ENCODE data around the gene RGS19.
A peak's percentile ranks its signal among the peaks of the same experiment; 100 is the strongest.

Gene RGS19

DNA sequence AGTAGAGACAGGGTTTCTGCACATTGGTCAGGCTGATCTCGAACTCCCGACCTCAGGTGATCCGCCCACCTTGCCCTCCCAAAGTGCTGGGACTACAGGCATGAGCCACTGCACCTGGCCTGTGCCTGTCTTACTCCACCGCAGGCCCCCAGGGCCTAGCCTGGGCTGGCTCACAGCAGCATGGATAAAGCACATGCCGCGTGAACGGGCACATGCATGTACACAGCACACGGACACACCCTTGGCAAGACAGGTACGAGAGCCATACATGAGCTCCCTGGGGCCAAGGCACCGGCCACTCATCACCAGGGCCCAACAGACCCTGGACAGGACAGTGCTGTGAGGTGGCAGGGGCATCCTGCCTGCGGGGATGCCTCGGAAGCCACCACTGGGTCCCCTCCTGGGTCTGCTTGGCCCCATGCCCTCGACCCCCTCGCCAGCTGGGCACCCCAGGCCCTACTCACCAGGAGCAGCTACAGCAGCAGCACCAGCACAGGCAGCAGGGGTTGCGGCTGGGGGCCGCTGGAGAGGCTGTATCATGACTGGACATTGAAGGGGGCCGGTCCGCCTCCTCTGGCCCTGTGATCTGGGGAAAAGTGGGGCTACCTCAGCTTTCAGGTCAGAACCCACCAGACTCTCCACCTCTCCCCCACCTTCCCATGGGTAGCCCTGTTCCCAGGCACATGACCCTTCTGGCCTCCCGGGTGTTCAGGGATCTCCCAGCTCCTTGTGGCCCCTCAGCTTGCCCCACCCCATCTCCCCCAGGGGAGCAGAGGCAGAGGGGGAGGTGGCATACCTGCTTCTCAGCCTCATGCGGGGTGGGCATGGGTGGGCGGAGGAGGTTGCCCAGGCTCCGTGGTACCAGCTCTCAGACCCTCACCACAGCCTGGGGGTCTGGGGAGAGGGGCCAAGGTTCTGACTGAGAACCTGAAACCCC, 3.0 kb downstream of the RGS19 start:
- no peak for DNase-seq

GRCh38 chr20:64075556-64075955, 3.8 kb downstream of the RGS19 start:
- DNase-seq, result no peak

DNA sequence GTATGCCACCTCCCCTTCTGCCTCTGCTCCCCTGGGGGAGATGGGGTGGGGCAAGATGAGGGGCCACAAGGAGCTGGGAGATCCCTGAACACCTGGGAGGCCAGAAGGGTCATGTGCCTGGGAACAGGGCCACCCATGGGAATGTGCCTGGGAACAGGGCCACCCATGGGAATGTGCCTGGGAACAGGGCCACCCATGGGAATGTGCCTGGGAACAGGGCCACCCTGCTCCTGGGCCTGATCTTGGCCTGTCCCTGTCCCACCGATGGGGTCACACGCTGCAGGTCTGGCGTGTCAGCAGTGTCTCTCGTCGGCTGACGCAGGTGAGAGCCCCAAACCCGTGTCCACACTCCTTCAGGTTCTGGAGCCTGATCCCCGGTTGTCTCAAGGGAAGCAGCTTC, 4.4 kb downstream of the RGS19 start:
- DNase-seq, result no peak

- DNase-seq, result no peak
Measured at GRCh38 chr20:64074184-64074789, 5.0 kb downstream of the RGS19 start.

GRCh38 chr20:64073476-64074183, 5.7 kb downstream of the RGS19 start:
- DNase-seq, result no peak

- no peak for DNase-seq
Measured at GRCh38 chr20:64072498-64073063, 6.7 kb downstream of the RGS19 start.

DNA sequence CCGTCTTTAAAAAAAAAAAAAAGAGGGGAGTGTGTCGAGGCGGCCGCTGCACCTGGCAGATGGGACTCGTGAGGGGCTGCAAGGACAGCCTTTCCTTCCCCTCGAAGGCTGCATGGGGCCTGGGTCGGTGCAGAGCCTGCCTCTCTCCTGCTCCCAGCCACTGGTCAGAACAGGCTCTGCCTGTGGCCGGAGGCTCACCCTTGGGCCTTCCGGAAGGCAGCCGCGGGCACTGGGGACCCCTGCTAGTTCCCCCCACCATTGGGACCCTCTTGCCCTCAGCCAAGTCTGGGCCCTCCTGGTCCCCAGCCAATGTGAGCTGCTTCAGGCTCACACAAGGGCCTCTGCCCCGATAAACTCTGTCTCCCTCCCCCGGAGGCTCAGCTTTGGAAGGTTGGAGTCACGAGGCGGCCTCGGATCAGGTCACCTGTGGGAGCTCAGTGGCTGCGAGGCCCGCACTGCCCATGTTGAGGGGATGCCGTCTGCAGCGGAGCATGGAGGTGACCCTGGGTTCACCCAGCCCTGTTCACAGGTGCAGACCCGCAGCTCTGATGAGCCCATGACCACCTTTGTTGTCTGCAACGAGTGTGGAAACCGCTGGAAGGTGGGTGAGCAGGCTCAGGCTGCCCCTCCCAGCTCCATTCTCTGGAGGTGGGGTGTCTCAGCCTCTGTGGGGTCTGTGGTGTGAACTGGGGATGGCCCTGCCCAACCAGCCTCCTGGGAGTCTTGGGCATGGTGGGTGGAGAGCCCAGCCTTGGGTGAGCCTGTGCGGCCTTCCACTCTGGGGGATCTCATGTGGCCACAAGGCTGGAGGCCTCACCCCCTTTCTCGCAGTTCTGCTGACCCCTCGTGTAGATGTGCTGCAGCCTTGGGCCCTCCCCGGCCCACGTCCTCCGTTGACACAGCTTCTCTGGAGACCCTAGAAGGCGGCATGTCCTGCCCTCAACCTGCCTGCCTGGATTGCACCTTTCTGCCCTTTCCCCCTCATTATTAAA, 7.7 kb downstream of the RGS19 start:
- DNase-seq, result no peak

- no peak for DNase-seq
Measured at GRCh38 chr20:64070244-64070993, 8.9 kb downstream of the RGS19 start.

DNA sequence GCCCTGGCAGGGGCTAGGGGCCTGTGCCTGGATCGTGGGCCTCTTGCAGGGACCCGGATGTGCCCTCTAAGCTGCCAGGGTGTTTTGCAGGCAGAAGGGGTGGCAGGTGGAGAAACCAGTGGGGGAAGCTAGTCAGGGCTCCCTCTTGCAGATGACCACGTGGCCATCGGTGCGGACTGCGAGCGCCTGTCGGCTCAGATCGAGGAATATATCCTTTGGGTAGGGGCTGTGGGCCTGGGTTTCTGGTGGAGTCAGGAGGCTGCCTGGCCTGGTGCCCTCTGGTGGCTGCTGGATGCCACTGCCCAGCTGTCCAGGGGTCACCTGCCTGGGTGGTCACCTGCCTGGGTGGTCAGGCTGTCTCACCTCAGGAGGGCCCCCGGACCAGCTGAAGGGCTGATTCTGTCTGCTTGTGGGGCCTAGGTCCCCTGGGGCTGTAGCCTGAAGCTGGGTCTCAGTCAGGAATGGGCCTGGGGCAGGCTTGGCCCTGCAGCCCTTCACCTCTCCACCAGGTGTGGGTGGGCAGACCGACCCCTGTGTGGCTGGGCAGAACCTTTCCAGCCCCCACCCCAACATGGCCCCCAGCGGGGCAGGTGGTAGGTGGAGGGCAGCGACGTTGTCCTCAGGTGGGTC, 9.6 kb downstream of the RGS19 start:
- peak; percentile 39 for DNase-seq

DNA sequence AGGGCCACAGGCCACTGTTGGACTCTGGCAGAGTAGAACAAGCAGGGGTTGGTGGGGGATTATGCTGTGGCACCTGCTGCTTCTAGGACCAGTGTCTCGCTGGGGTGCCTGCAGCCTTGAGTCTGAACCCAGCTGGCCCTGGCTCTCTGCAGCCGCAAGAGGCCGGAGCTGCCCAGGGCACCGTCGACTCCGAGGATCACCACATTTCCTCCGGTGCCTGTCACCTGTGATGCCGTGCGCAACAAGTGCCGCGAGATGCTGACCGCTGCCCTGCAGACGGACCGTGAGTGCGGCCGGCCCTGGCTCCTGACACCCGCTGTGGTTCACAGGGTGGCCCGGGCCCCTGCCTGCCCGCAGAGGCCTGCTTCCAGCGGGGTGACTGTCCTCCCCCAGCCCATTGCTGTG, 10.1 kb downstream of the RGS19 start:
- DNase-seq, result no peak

GRCh38 chr20:64068386-64069208, 10.7 kb downstream of the RGS19 start:
- no peak for DNase-seq

DNA sequence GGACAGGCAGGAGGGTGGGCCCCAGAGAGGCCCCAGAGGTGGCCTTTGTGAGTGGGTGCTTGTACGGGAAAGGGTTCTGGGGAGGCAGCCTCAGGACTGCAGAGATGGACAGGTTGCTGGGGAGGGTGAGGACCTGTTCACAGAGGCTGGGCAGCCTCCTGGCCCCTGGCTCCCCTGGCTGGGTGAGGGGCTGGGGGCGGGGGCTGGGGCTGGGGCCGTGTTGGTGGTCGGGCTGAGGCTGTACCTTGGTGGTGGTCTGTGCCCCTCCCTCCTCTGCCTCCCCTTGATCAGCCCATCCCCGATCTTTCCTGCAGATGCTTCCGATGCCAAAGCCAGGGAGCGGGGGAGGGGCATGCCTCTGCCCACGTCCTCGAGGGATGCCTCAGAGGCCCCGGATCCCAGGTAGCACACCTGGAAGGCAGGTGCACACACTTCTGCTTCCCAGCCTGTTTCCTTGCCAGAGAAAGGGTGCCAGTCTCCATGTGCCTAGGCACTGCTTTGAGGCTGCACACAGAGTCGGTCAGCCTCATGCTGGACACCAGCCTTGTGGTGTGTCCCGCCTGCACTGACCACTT, 11.5 kb downstream of the RGS19 start:
- no peak for DNase-seq

DNA sequence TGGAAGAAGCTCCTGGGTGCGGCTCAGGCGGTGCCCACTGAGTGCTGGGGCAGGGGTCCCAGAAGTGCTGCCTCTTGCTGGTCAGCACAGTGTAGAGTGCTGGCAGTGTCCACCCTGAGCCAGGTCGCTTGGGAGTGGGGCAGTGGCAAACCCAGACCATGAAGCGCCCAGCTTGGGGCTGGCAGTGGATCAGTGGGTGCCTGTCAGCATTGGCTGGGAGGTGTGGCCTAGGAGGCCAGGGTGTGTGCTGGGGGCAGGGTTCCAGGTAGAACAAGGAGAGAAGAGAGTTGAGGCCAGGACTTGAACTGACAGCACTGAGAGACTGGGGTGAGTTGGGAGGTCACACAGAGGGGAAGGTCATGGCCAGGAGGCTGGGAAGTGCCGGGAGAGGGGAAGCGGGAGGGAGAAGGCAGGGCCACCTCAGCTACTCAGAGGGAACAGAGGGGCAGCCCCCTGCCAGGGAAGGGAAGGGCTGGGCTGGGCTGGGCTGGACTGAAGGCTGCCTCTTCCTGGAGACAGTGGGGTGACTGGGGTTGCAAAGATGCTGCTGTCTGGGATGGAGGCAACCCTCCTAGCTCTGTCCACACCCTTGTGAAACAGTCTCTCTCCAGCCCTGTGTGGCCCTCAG, 12.2 kb downstream of the RGS19 start:
- no peak for DNase-seq

DNA sequence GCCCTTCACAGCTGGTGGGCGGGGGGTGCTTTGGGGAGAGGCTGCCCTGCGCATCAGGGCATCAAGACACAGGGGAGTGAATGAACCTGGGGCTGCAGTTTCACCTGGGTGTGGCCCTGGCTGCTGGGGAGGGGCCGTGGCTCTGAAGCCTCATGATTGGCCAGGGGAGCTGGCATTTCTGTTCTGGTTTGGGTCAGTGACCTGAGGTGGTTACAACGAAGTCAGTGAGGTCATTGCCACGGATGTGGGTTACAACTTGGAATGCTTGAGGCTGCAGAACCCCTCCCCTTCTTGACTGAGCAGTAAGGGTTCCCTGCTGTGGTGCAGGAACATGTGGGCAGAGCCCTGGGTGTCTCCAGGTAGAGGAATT, 13.4 kb downstream of the RGS19 start:
- peak; percentile 45 for DNase-seq

DNA sequence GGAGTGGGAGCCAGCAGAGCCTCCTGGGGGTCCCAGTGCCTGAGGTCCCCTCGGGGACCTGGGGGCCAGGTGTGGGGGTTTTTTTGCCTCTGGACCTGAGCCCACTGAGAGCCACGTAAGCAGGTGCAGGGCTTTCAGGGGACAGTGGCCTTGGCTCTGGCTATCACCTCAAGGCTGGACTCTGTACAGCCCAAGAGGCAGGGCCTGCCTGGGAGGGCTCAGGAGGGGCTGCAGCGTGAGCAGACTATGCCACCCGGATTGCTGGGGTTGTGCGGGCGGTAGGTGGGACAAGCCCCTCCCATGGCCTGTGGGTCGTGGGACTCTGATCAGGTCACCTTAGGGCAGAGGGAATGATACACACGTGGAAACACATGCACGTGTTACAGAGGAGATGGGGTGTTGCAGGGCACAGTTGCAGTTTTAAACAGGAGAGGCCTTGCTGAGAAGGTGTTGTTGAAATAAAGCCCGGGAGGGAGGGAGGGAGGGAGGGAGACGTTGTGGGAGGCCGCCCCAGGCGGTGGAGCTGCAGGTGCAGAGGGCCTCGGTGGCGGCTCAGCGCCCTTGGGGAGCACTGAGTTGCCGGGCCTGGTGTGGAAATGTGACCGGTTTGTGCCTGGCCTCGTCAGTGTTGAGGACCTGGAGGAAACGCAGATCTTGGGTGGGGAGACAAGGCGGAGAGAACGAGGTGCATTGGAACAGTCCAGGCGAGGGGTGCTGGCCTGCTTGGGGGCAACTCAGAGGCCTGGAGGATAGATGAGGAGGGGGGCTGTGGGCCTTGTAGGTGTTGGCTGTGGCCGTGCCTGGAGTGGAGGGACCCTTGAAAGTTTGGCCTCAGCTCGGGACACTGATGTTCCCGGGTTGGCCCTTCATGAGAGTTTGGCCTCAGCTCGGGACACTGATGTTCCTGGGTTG, 14.0 kb downstream of the RGS19 start:
- DNase-seq, result no peak

- DNase-seq, result no peak
Measured at GRCh38 chr20:64064145-64064698, 15.1 kb downstream of the RGS19 start.

GRCh38 chr20:64063389-64064144, 15.8 kb downstream of the RGS19 start:
- DNase-seq, result no peak

Measured in activated T-cell treated with anti-CD3 and anti-CD28 coated beads, Interleukin-2, amount 50 U/mL, for 1 hour (primary cell).